Measurements from ENCODE around the gene FMN1.

Gene FMN1

DNA sequence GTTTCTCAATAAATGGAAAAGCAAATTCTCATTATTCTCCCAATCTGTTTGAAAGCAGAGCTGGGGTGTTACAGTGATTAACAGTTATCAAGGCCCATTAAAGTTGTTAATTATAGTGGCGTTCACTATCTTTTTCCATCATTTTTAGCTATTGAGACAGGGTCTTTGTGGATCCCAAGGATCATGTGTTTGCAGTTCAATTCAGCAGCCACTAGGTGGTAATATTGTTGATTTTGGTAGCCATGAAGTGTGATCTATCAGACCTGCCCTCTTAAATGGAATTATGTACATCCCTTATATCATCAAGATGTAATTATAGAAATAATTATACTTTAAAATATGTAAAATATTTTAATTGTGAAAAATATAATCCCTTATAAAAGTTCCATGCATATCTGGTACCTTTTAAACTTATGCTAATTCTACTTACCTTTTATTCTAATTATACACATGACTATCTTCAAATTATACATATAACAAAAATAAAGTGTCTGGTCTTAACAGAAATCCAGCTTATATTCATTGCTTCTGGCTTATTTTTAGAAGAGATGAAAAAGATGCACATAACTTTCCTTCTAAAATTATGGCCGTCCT lies 350.3 kb downstream of the FMN1 start:
- peak; percentile 11 for DNase-seq

- peak; percentile 77 for DNase-seq
Measured at GRCh38 chr15:32843219-32843815, 351.2 kb downstream of the FMN1 start.

DNA sequence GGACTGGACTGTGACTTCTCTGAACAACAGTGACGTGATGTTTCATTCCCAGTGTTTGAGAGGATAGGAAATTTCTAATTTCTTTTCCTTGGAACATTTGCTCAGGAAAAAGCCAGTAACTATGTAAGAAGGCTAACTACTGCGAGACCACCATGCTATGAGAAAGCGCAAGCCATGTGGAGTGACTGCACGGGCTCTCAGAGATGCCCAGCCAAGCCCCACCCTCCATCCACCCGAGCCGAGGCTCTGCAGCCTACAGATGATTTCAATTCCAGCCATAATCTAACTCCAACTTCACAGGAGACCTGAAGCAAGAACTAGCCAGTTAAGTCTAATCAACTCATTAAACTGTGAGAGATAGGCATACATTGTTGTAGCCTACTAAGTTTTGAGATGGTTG lies 352.4 kb downstream of the FMN1 start:
- DNase-seq = no peak

DNA sequence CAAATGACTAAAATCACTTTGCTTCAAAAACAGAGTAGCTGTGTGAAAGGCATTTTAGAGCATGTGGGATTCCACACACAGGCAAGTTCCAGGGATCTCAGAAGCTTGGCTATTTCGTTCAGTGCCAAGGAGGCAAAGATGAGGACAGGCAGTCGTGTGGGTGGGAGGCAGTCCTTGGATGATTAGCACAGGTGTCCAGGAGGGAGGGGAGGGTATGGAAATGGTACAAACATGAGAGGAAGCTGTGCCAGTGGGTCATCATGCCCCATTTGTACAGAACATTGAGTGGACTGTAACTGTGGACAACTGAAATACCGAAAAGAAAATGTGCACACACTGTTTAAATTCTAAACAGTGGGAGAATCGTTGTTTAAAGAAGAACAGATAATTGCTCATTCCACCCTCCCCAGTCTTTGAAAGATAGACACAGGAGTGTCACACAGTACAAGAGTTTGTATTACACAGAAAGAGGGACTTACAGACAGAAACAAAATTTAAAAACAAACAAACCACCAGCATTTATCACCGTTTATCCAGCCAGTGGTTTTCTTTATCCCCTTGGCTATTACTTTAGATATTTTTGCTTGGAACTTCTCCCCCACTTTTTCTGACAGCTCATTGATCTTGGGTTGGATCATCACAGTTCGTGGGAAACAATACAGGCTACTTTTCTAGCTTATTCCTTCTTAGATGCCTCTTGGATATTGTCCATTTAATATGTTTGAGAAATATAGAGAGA lies 353.8 kb downstream of the FMN1 start:
- no peak for DNase-seq

DNA sequence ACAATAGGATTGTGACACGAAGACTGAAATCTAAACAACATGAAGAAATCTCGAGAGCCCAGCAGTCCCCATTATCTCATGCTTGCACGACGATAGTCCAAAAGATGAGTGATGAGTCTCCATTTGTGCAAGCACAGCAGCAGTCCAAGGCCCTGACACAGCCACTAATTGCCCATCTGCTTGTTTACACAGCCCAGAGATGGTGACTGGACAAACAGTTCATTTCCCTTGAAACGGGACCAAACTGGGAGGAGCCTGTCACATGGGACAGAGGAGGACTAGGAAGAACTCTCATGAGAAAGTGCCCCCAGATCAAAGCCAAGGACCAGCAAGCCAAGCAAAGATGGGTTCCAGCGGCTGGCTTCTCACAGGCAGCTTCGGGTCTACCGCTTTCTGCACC lies 355.7 kb downstream of the FMN1 start:
- DNase-seq = no peak

DNA sequence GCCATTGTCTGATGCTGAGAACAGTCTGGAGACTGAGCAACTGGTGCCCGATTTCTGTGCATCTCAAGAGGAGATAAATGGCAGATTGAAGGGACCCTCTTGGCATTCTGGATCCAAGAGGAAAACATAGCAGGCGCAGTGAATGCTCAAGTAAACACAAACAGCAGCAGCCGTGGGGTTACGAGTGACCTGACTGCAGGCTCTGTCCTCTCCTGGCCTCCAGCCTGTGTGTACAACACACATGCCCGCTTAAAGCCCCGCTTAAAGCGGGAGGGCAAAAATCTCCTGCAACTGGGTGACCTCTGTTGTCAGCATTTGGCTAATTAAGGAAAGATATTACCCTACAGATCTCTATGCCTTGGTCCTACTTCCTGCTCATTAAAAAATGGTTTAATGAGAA lies 356.2 kb downstream of the FMN1 start:
- DNase-seq = no peak

DNA sequence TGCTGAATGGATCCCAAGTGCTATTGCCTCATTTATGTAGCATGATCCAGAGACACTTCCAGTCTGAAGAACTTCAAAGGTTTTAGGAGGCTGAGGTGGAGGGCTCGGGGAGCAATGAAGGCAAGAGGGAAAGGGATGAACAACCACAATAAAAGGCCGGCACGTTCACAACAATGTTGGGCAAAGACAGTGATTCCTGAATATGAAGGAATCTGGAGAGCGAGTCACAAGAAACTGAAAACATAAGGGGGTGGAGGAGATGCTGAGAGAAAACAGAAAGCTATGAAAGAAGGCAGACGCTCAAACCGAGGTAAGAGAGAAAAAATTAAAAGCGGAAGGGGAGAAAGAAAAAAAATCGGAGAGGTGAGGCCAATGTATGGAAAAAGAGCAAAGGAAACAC lies 356.6 kb downstream of the FMN1 start:
- DNase-seq = no peak

DNA sequence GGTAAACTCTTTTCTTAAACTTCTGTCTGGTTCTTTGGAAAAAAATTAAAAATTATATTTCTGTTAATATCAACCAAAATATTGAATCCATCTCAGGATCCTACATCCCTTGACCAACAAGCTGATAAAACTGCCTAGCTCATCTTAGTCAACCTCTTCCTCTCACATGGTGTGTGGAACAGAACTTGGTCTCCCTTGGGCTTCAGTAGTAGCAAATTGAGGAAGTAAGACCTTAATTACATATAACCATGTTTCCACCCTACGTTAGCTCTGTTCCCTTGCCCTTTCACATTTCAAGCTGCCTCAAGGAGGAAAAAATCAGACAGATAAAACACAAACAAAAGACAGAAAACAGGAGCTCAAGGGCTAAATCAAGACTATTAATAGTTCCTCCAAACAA lies 360.4 kb downstream of the FMN1 start:
- peak; percentile 89 for DNase-seq

DNA sequence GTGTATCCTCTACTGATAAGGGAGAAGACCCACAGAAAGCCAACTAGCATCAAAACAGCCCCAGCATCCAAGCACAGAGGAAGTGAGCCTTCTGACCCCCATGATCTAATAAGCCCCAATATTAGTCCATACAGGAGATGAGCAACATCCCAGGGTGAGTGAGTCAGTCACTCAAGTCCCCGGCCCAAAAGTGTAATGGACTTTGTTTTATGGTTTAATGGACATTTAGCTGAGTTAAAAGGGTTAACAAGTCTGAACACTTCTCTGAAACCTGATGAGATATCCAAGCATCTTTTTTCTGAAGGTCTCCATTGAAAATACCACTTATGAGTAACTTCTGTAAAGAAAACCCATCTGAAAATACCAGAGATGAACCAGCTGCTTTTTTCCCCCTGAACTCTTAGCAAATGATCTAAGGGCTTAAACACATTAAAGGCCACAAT lies 361.1 kb downstream of the FMN1 start:
- DNase-seq = no peak

DNA sequence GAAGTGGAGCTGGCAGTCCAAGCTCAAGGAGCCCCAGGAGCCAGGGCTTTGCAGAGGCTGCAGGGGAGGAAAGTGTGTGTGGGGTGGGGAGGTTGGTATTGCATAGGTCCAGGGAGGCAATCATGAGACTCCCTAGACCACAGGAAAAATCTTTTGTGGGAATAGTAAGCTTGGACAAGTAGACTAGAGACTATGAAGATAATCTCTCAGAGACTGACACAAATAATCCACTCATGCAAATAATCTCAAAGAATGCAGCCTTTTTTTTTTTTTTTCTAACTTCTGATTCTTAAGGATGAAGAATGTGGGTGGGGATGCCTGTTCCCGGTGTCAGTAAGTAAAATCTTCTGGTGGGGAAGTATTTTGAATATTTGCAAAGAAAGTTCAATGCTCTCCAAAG lies 363.0 kb downstream of the FMN1 start:
- no peak for DNase-seq

GRCh38 chr15:32830241-32830640 lies 364.3 kb downstream of the FMN1 start:
- DNase-seq = no peak

DNA sequence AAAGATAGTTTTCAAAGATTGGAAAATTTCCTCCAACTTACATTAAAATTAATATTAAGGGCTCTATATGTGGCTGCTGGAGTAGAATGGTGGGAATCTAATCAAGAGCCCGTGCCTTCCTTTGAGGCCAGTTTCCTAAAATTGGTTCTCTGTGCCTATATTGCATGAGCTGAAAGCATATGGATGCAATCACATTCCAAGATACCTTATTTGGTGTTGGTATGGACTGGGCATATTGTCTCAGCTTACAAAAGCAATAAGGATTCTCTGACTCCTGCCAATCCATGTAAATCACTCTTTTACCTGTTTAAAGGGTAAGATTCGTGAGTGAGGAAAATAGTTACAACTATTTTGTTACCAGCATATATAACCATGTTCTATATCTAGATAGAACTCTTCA lies 365.1 kb downstream of the FMN1 start:
- no peak for DNase-seq

- DNase-seq = no peak
Measured at GRCh38 chr15:32828507-32829186, 365.9 kb downstream of the FMN1 start.

- no peak for DNase-seq
Measured at GRCh38 chr15:32826685-32827084, 367.8 kb downstream of the FMN1 start.

- DNase-seq = no peak
Measured at GRCh38 chr15:32825219-32825618, 369.3 kb downstream of the FMN1 start.

- no peak for DNase-seq
Measured at GRCh38 chr15:32824777-32825176, 369.7 kb downstream of the FMN1 start.

GRCh38 chr15:32823750-32824149 lies 370.8 kb downstream of the FMN1 start:
- DNase-seq = no peak

GRCh38 chr15:32822739-32823138 lies 371.8 kb downstream of the FMN1 start:
- DNase-seq = no peak

GRCh38 chr15:32819448-32819847 lies 375.1 kb downstream of the FMN1 start:
- DNase-seq = no peak

GRCh38 chr15:32818758-32819447 lies 375.6 kb downstream of the FMN1 start:
- DNase-seq = no peak

- DNase-seq = no peak
Measured at GRCh38 chr15:32817577-32817976, 376.9 kb downstream of the FMN1 start.

DNA sequence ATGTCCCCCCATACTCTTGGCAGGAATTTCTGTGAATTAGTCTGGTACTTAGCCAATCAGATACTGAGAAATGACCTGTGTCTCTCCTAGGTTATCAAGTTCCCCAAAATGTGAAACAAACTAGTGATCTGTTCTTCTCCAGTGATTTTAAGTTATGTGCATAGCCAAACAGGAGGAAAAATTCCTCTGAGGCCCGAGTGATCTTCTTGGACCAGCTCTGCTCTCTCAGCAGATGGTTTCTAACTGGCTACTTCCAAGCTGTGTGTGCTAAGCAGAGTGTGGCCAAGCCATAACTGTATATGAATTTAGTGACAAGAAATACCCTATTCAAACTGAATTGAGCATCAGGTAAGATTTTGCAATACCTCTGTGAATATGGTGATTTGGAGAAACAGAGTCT lies 387.2 kb downstream of the FMN1 start:
- no peak for DNase-seq

DNA sequence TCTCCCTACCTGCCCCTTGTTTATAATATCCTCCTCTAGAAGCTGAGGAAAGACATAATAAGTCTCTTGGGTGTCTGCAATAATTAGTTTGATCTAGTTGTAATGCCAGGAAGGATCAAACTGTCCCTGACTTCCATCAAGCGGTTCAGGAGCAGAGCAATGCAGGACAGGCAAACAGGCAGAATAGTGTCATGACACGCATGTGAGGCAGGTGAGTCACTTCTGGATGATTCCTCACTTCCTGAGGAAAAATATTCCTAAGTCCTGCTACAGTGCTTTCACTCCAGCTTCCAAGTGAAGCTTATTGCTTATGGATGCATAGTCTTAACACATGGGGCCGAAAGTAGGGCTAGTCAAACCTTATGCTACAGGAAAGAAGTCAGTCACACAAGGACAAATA lies 390.9 kb downstream of the FMN1 start:
- DNase-seq = no peak

Measured in MV-4-11 (cell line).